Trophoblast cell (in vitro differentiated cells and primary cell): Measurements from ENCODE around the gene OR6C68.

ENCODE experiments used
- DNase-seq, 2 donors: peaks; one replicate each; pipeline ENCODE4 v3.0.0-alpha.2; 2016
- H2AFZ ChIP-seq: 2 replicates; pipeline ENCODE4 v1.6.1; 2013; ENCODE audit warnings: low read length, moderate library complexity, mild to moderate bottlenecking; ENCODE audit not compliant: insufficient read depth, poor library complexity
- H2AK5ac ChIP-seq: 2 replicates; pipeline ENCODE4 v1.6.1; 2013; ENCODE audit warnings: mild to moderate bottlenecking, low read length
- H2BK120ac ChIP-seq: 2 replicates; pipeline ENCODE4 v1.6.1; 2013; ENCODE audit warnings: low read length, mild to moderate bottlenecking, moderate library complexity; ENCODE audit not compliant: insufficient read depth, poor library complexity
- H2BK12ac ChIP-seq: 2 replicates; pipeline ENCODE4 v1.6.1; 2013; ENCODE audit warnings: mild to moderate bottlenecking, low read length, moderate library complexity
- H2BK5ac ChIP-seq: 2 replicates; pipeline ENCODE4 v1.6.1; 2013; ENCODE audit warnings: low read length, low read depth, moderate library complexity, mild to moderate bottlenecking; ENCODE audit not compliant: poor library complexity
- H3K14ac ChIP-seq: 2 replicates; pipeline ENCODE4 v1.6.1; 2013; ENCODE audit warnings: mild to moderate bottlenecking, low read length
- H3K18ac ChIP-seq: 2 replicates; pipeline ENCODE4 v1.6.1; 2013; ENCODE audit warnings: mild to moderate bottlenecking, low read length
- H3K23ac ChIP-seq: 2 replicates; pipeline ENCODE4 v1.6.1; 2013; ENCODE audit warnings: low read length
- H3K27ac ChIP-seq: 2 replicates; pipeline ENCODE4 v1.5.1; 2013; ENCODE audit warnings: low read depth, mild to moderate bottlenecking, inconsistent platforms, low read length, moderate library complexity
- H3K27me3 ChIP-seq: 2 replicates; pipeline ENCODE4 v1.6.1; 2013; ENCODE audit warnings: inconsistent platforms, mild to moderate bottlenecking, low read length, moderate library complexity; ENCODE audit not compliant: insufficient read depth
- H3K36me3 ChIP-seq, 2 experiments: 1 replicate in 1 of 2; 2 replicates in 1 of 2; pipeline ENCODE4 v1.6.1; 2013; ENCODE audit warnings: low read length in 2 of 2, mild to moderate bottlenecking in 2 of 2, moderate library complexity in 1 of 2; ENCODE audit not compliant: insufficient read depth in 2 of 2, control insufficient read depth in 1 of 2
- H3K4ac ChIP-seq: 2 replicates; pipeline ENCODE4 v1.6.1; 2013; ENCODE audit warnings: low read depth, mild to moderate bottlenecking, low read length, moderate library complexity
- H3K4me1 ChIP-seq, 2 experiments: 1 replicate in 1 of 2; 2 replicates in 1 of 2; pipeline ENCODE4 v1.6.1; 2013; ENCODE audit warnings: low read length in 2 of 2, mild to moderate bottlenecking in 2 of 2, moderate library complexity in 1 of 2; ENCODE audit not compliant: insufficient read depth in 2 of 2, control insufficient read depth in 1 of 2
- H3K4me2 ChIP-seq: 2 replicates; pipeline ENCODE4 v1.6.1; 2013; ENCODE audit warnings: inconsistent platforms, mild to moderate bottlenecking, low read length, moderate library complexity
- H3K4me3 ChIP-seq: 2 replicates; pipeline ENCODE4 v1.5.1; 2013; ENCODE audit warnings: mild to moderate bottlenecking, low read depth, low read length, inconsistent platforms
- H3K79me1 ChIP-seq: one replicate; pipeline ENCODE4 v1.6.1; 2013; ENCODE audit warnings: low read length
- H3K79me2 ChIP-seq: 2 replicates; pipeline ENCODE4 v1.6.1; 2013; ENCODE audit warnings: low read length, mild to moderate bottlenecking; ENCODE audit not compliant: control insufficient read depth, insufficient read depth, poor library complexity
- H3K9ac ChIP-seq: 2 replicates; pipeline ENCODE4 v1.6.1; 2013; ENCODE audit warnings: mild to moderate bottlenecking, low read length
- H3K9me3 ChIP-seq: 2 replicates; pipeline ENCODE4 v1.6.1; 2013; ENCODE audit warnings: low read depth, mild to moderate bottlenecking, control low read depth, inconsistent platforms, low read length; ENCODE audit not compliant: insufficient read depth
- H4K12ac ChIP-seq: 2 replicates; pipeline ENCODE4 v1.6.1; 2013; ENCODE audit warnings: low read depth, mild to moderate bottlenecking, low read length, moderate library complexity
- H4K8ac ChIP-seq: 2 replicates; pipeline ENCODE4 v1.6.1; 2013; ENCODE audit warnings: low read depth, mild to moderate bottlenecking, low read length, moderate library complexity
- H4K91ac ChIP-seq: one replicate; pipeline ENCODE4 v1.6.1; 2013; ENCODE audit warnings: low read depth, mild to moderate bottlenecking, low read length, moderate library complexity
- WGBS: extraction: QIAGEN DNeasy Blood & Tissue Kit; methylation state at CpG from one replicate; pipeline ENCODE4 v1.1.7; 2013; ENCODE audit warnings: missing lambda C conversion rate; ENCODE audit not compliant: insufficient read length, insufficient coverage; ENCODE audit errors: extremely low coverage; 5-methylcytosine and 5-hydroxymethylcytosine counted together

OR6C68 gene

DNA sequence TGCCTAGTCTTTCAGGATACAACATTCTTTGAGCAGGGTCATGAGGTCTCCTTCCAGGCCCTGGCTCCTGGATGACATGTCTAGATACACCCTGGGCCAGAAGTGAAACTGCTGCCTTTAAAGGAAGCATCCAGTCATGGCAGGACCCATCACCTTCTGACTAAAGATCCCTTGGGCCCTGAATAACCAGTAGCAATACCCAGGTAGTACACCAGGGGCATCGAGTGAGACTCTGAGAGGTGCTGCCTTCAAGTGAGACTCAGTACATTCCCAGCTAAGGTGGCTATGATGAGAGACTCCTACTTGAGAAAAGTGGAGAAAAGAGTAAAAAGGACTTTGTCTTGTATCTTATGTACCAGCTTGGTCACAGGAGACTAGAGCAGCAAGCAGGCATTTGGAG is 23.5 kb downstream of the OR6C68 start:
- Histone ChIP-seq H3K27me3 (no peaks in the 10 kb centered on the region), H3K79me1 (no peaks in the 10 kb centered on the region), H2BK12ac (no peak overlapping the region), H3K4me3 (no peak overlapping the region), H3K79me2 (no peaks in the 10 kb centered on the region), H2AFZ (no peak overlapping the region), H2AK5ac (no peak overlapping the region), H3K4me2 (no peak overlapping the region), H3K4me1 (no peaks in the 10 kb centered on the region), H3K36me3 (no peaks in the 10 kb centered on the region), H3K9ac (no peak overlapping the region), H3K27ac (no peak overlapping the region), H3K23ac (no peak overlapping the region), H3K9me3 (no peaks in the 10 kb centered on the region), H4K12ac (no peak overlapping the region), H3K18ac (no peak overlapping the region), H4K8ac (no peak overlapping the region), H3K14ac (no peak overlapping the region), H2BK120ac (no peak overlapping the region), H4K91ac (no peak overlapping the region), H2BK5ac (no peak overlapping the region), H3K4ac (no peak overlapping the region)
- WGBS: no CpG with 5 or more reads among the region's 1 CpG
- no peak for DNase-seq

GRCh38 chr12:55516391-55516790 is 24.2 kb downstream of the OR6C68 start:
- no peak overlapping the region for H3K14ac ChIP-seq
- no peaks in the 10 kb centered on the region for H3K4me1 ChIP-seq
- no peaks in the 10 kb centered on the region for H3K9me3 ChIP-seq
- H2BK5ac ChIP-seq: no peak overlapping the region
- no peak overlapping the region for H3K4me3 ChIP-seq
- H3K4me2 ChIP-seq: no peak overlapping the region
- H3K9ac ChIP-seq: no peak overlapping the region
- no peaks in the 10 kb centered on the region for H3K36me3 ChIP-seq
- H3K79me1 ChIP-seq: no peaks in the 10 kb centered on the region
- no peak overlapping the region for H2BK12ac ChIP-seq
- H3K18ac ChIP-seq: no peak overlapping the region
- no peak for DNase-seq
- no peak overlapping the region for H2AFZ ChIP-seq
- H4K91ac ChIP-seq: no peak overlapping the region
- H3K27me3 ChIP-seq: no peaks in the 10 kb centered on the region
- H2AK5ac ChIP-seq: no peak overlapping the region
- no peak overlapping the region for H4K12ac ChIP-seq
- H2BK120ac ChIP-seq: no peak overlapping the region
- no peak overlapping the region for H3K27ac ChIP-seq
- no peaks in the 10 kb centered on the region for H3K79me2 ChIP-seq
- H3K4ac ChIP-seq: no peak overlapping the region
- no peak overlapping the region for H4K8ac ChIP-seq
- H3K23ac ChIP-seq: no peak overlapping the region
